Activated CD4-positive, alpha-beta T cell treated with anti-CD3 and anti-CD28 coated beads, Interleukin-2, amount 50 U/mL, for 48 hours (primary cell): ENCODE measurements around the gene SCNM1.

Experiments used
- DNase-seq, 2 experiments: peaks; one replicate each; pipeline ENCODE4 v3.0.0-alpha.2; 2020

Gene SCNM1, protein sequence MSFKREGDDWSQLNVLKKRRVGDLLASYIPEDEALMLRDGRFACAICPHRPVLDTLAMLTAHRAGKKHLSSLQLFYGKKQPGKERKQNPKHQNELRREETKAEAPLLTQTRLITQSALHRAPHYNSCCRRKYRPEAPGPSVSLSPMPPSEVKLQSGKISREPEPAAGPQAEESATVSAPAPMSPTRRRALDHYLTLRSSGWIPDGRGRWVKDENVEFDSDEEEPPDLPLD

DNA sequence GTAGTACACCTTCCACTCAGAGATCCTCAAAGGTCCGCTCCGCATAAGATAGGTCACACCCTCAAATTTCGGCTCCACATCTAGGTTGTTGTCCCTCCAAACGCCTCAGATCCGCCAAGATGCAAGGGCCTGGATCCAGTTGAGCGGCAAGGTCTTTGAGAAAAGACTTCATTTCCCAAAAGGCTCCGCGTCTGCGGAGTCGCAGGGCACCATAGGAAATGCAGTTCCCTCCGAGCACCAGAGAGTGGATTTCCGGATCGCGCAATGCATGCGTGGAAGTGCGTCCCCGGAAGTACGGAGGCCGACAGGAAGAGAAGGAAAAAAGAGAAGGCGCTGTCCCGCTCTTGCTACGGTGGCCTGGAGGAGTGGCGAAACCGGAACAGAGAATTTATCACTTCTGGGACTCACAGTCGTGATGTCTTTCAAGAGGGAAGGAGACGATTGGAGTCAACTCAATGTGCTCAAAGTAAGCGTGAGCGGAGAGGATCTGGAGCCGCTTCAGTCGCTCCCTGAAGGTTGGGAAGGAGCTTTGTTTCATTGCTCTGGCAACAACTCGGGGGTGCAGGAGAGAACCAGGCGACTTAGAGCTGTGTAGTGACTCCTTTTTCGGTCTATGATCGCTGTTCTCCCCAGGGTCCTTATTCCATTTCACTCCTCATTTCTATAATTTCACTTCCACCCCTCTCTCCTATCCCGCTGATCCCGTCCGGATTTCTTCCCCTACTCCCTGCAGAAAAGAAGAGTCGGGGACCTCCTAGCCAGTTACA is at the start of gene SCNM1, which contains the start of gene LYSMD1:
Gene SCNM1, plus strand, starts transcription at position 407 of the 767 bp plus-strand sequence. Its CDS starts 9 bp downstream, at position 416.
Gene LYSMD1, minus strand, starts transcription at position 165 of the 767 bp plus-strand sequence. CDS start 644 bp downstream, outside the sequence.
- DNase-seq: peak; percentile 95 to 97

- DNase-seq: no peak
These were observed 41.1 kb upstream of the SCNM1 start for GRCh38 chr1:151124763-151125403.

GRCh38 chr1:151128800-151129199 is 37.1 kb upstream of the SCNM1 start:
- no peak for DNase-seq

- DNase-seq: peak; percentile 84 to 87
These were observed 34.9 kb upstream of the SCNM1 start for GRCh38 chr1:151130987-151131586.

GRCh38 chr1:151131701-151132334 is 34.1 kb upstream of the SCNM1 start:
- DNase-seq: no peak

DNA sequence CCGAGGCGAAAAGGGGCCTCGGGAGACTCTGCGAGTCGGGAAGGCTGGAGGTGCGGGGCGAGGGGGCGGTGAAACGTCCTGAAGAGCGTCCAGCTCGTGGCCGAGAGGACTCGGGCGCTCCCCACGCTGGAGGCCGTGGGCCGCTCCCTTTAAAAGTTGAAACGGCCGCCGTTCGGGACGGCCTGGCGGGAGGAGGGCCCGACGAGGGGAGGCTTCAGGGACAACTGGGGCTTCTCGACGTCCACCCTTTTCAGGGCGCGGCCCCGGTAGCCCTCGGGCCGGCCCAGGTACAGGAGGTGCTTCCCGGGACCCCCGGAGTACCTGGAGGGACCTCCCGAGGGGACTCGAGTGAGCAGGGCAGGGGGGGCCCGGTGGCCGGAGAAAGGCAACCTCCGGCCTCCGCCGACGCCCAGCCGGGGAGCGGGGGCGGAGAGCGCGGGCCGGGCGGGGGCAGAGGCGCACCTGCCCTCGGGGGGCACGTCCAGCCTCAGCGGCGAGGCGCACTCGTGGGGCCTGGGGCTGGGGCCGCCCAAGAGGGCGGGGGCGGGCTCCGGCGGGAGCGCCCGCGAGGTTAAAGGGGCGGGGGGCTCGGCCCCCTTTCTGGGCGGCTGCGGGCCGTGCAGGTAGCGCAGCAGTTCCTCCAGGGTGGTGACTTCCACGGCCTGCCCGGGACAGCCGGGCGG is 33.5 kb upstream of the SCNM1 start:
- DNase-seq: no peak

GRCh38 chr1:151133018-151133806 is 32.7 kb upstream of the SCNM1 start:
- DNase-seq: no peak

GRCh38 chr1:151134396-151134795 is 31.5 kb upstream of the SCNM1 start:
- no peak for DNase-seq

DNA sequence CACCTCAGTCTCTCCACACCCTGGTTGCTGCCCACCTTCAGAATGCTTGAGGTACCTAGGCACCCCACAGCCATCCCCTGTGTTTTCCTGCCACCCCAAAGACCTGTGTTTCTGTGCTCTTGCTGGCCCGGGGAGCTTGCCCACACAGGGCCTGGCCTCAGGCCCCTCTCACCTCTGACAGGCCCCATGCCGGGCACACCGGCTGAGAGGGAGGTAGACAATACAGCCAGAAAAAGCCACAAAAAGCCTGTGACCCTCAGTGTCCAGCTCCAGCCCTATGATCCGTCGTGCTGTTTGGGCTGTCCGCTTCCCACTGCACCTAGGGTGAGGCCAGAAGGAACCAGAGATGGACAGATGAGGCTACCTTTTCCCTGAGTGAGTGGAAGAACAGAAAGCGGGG is 31.0 kb upstream of the SCNM1 start:
- no peak for DNase-seq

DNA sequence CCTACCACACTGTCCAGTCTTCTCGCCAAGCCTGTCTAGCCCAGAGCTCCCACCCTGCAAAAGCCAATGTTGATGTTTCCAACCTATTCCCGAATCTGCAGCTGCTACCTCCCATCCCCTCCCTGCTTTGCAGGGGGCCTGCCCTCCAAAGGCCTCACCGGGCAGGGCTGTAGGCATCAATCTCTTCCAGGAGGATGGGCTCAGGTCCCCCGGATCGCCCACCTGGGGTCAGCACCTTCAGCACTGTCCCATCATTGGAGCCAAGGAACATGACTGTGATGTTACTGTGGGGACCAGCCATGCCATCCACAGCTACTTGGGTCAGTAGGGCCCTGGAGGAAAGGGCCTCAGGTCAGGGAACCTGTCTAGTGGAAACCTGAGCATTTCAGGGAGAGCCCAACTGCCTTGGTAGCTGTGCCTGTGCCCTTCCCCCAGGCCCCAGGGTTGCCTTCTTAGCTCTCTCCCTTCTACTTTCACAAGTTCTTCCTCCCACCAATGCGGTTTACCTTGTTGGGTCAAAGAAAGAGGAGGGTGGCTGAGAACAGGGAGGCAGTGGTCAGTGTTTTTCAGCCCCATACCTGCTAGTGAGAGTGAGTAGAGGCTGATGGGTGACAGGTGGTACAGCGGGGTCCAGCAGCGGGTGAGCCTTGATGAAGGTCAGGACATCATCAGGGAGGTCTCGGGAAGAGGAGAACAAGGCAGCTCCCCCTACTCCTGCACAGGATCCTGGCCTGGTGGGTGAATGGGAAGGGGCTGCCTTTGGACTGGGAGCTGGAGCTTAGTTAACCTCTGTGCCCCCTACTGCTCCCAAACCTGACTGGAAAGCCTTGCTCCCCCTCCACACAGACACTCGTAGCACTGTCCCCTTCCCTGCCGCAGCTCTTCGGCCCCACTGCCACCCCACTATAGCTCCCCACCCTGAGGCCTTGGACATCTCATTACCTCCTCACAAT is 30.2 kb upstream of the SCNM1 start:
- no peak for DNase-seq

GRCh38 chr1:151137789-151138188 is 28.2 kb upstream of the SCNM1 start:
- no peak for DNase-seq

GRCh38 chr1:151142411-151143056 is 23.4 kb upstream of the SCNM1 start:
- DNase-seq: no peak

DNA sequence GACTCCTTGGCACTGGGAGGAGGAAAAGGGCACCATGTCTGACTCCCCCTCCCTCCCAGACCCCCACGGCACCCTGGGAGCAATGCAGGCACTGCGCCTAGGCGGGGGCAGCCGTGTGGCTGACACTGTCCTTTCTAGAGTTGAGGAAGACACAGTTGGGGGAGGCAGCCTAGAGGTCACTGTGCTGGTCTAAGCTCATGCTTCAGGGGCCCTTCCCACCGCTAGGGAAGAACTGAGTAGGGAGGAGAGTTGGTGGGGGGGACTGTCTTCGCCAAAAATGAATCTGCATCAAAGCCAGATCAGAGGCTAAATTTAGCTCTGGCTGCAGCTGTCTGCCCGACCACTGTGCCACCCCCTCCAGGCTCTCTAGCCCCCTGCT is 22.9 kb upstream of the SCNM1 start:
- DNase-seq: no peak

DNA sequence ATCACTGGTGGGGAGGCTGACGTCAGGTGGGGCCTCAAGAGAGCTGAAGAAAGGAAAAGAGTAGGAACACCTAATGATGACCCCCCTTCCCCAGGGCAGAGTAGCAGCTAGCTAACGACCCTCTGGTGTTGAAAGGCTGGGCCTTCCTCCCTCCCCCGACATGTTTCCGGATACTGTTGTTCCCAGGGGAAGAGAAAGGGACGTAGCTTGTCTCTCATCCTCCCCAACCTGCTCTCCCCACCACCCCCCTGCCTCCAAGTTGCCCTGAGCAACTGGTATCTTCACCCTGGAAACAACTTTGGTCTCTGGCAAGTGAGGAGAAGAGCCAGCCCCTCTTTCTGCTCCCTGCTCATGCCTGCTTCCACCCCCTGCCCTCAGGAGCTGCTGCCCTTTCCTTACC is 22.0 kb upstream of the SCNM1 start:
- no peak for DNase-seq

GRCh38 chr1:151144474-151145303 is 21.3 kb upstream of the SCNM1 start:
- DNase-seq: no peak

GRCh38 chr1:151145304-151146071 is 20.5 kb upstream of the SCNM1 start:
- peak; percentile 24 to 36 for DNase-seq

- DNase-seq: peak in 1 of 2 experiments; percentile 17
These were observed 19.9 kb upstream of the SCNM1 start for GRCh38 chr1:151146072-151146411.
